Natural killer cell treated with Interleukin-12 subunit alpha and Interleukin-12 subunit beta and Interleukin-15 and Interleukin-18, amount 100 ng/mL, for 72 hours (primary cell): ENCODE data around the gene KLHL24. TPM values are rescaled to one million over a fixed set of nuclear protein-coding genes. Genes with fewer than 3 reads are reported as not detected.
A peak's percentile ranks its signal among the peaks of the same experiment; 100 is the strongest.
"Not testable (repeated sequence)": the region's sequence is repeated elsewhere in the genome, so short reads cannot be mapped to it uniquely, and the experiment has no call there.

Experiments used
- ATAC-seq, 2 donors: fragments of 150-1000 bp; cut with Tn5 transposase in 1 of 2; sonication (Bioruptor Pico), chemical (Tn5 transposase) in 1 of 2; 2 replicates each; pipeline ENCODE4 v1.10.0; 2021
- DNase-seq: peaks from one replicate; pipeline ENCODE4 v3.0.0; 2022; ENCODE audit warnings: low spot score
- H3K27ac Mint-ChIP-seq, 2 donors: 1 replicate in 1 of 2; 2 replicates in 1 of 2; pipeline ENCODE4 v1.8.0; 2022; ENCODE audit warnings: mixed read lengths in 2 of 2, mild to moderate bottlenecking in 1 of 2, moderate library complexity in 1 of 2
- H3K27me3 Mint-ChIP-seq, 2 donors: 1 replicate in 1 of 2; 2 replicates in 1 of 2; pipeline ENCODE4 v1.8.0; 2022; ENCODE audit warnings: mixed read lengths in 2 of 2
- H3K36me3 Mint-ChIP-seq: one replicate; pipeline ENCODE4 v1.8.0; 2022; ENCODE audit warnings: mixed read lengths
- H3K4me1 Mint-ChIP-seq, 2 donors: 1 replicate in 1 of 2; 2 replicates in 1 of 2; pipeline ENCODE4 v1.8.0; 2022; ENCODE audit warnings: low read depth in 2 of 2, mixed read lengths in 2 of 2, mild to moderate bottlenecking in 1 of 2
- H3K4me3 Mint-ChIP-seq: one replicate; pipeline ENCODE4 v1.8.0; 2022; ENCODE audit warnings: mixed read lengths
- H3K9me3 Mint-ChIP-seq: 2 replicates; pipeline ENCODE4 v1.8.0; 2022; ENCODE audit warnings: mixed read lengths
- total RNA-seq, 2 donors: library from RNA; stranded (reverse); gene quantifications; one replicate each; pipeline ENCODE4 v1.2.3, GENCODE V29; 2022

Gene KLHL24
- total RNA-seq, 2 donors from 2014 or later: 9.8 to 14.9 TPM

DNA sequence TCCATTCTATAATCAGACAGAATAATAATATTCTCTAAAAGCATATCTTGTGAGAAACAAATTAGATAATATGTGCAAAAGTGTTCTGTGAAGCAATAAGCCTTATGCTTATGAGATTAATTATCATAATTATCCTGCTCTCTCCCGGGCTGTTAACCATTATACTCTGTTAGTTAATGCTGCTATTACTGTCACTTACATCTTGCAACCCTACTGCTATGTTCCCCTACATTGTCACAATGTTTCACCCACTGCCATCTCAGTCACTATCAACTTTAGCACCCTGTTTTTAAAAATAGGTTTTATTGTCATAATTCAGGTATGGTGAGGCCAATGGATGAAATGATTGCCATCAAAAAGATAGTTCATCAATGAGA, 15.2 kb upstream of the KLHL24 start:
- no peaks in the 10 kb centered on the region for H3K36me3 Mint-ChIP-seq
- no peaks in the 10 kb centered on the region for H3K9me3 Mint-ChIP-seq
- H3K4me1 Mint-ChIP-seq: peaks cover 0 to 3% of the 10 kb centered on the region in 2 donors
- no peak overlapping the region for H3K4me3 Mint-ChIP-seq
- no peak overlapping the region for H3K27ac Mint-ChIP-seq
- peaks cover 0 to 4% of the 10 kb centered on the region in 2 donors for H3K27me3 Mint-ChIP-seq
- ATAC-seq (no peak), DNase-seq (no peak)

DNA sequence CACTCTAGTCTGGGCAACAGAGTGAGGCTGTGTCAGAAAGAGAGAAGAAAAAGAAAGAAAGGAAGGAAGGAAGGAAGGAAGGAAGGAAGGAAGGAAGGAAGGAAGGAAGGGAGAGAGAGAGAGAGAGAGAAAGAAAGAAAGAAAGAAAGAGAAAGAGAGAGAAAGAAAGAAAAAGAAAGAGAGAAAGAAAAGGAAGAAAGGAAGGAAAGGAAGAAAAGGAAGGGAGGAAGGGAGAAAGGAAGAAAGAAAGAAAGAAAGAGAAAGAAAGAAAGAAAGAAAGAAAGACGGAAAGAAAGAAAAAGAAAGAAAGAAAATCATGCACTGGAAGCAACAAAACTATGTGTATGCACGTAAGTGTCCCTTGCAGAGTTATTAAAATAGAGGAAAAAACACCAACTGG, 12.9 kb upstream of the KLHL24 start:
- H3K27me3 Mint-ChIP-seq, H3K36me3 Mint-ChIP-seq, H3K4me3 Mint-ChIP-seq, H3K9me3 Mint-ChIP-seq, H3K4me1 Mint-ChIP-seq, H3K27ac Mint-ChIP-seq, DNase-seq, ATAC-seq: not testable (repeated sequence)

DNA sequence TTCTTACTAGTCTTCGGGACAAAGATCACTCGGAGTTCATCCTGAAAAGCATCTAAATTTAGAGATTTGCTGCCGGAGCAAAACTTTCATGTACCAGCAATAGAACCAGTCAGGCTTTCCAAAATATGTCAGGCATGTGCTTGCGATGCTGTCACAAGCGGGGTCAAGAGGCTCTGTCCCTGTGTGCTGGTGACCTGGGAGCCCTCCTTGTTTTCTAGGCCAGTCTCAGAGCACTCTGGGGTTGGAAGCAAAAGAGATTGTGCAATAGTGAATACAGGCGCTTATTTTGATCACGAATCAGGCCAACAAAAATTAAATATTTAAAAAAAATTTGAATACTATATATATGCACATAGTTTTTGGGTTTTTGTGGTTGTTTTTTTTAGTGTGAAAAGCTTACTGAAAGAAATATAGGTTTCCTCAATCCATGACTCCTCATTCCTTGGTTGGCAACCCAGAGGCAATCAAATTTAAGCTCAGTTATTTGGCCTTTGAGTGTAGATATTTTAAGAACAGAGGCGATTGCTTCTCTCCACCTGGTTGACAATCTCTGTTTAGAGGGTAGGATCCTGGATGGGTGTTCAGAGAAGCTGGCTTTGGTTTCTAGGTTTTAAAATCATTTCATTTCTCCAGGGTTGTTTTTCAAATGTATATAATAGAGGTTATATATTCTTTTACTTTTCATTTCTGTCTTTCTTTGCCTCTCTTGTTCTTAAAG, 8.4 kb upstream of the KLHL24 start:
- peaks cover 0 to 11% of the 10 kb centered on the region in 2 donors for H3K27me3 Mint-ChIP-seq
- DNase-seq (no peak), ATAC-seq (no peak)
- no peak overlapping the region for H3K4me3 Mint-ChIP-seq
- no peaks in the 10 kb centered on the region for H3K9me3 Mint-ChIP-seq
- H3K36me3 Mint-ChIP-seq: no peaks in the 10 kb centered on the region
- H3K27ac Mint-ChIP-seq: no peak overlapping the region
- peaks cover 0 to 3% of the 10 kb centered on the region in 2 donors for H3K4me1 Mint-ChIP-seq

DNA sequence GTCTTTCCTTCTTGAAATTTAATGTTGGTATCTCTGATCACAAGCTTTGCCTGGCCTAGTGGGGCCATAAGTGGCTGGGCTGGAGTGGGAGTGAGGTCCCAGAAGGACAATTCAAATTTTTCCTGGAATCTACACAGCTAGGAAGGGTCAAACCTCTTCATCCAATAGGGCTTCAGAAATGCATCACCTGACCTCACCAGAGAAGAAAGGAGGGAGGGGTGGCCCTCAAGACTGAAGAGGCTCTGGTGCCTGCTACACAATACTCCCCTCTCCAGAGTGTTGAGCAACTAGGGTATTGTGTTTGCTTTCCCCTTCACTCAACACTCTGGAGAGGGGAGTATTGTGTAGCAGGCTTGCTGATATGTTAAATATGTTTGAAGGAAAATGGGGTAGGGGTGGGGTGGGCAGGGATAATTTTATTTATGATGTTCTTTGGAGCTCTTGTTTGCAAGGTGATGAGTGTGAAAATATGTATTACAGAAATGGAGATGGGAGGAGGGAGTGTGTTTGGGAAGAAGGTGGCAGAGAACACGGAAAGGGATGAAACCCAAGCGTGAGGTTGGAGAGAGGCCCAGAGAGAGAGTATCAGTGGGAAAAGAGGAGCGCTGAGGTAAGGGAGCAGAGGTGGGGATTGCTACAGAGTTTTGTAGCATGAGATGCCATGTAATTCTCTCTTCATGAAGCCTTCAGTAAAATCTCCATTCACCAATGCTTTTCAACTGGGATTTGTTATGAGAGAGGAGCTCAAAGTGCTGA, 5.7 kb upstream of the KLHL24 start:
- Mint-ChIP-seq H3K9me3 (no peaks in the 10 kb centered on the region), H3K4me3 (no peak overlapping the region), H3K4me1 (peaks cover under 1 to 7% of the 10 kb centered on the region in 2 donors), H3K36me3 (no peaks in the 10 kb centered on the region), H3K27me3 (peaks cover 0 to 7% of the 10 kb centered on the region in 2 donors), H3K27ac (no peak overlapping the region)
- DNase-seq: no peak
- ATAC-seq: no peak

DNA sequence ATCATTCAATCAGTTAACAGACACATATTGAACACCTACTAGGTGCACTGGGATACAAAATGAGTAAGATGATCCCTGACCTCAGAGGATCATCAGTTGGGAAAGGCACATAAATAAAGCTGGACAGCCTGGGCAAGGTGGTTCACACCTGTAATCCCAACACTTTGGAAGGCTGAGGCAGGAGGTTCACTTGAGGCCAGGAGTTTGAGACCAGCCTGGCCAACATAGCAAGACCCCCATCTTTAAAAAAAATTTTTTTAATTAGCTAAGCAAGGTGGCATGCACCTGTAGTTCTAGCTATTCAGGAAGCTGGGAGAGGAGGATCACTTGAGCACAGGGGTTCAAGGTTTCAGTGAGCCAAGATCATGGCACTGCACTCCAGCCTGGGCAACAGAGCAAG, 3.7 kb upstream of the KLHL24 start:
- H3K4me3 Mint-ChIP-seq: no peak overlapping the region
- ATAC-seq (no peak), DNase-seq (no peak)
- peaks cover 0 to 7% of the 10 kb centered on the region in 2 donors for H3K27me3 Mint-ChIP-seq
- H3K36me3 Mint-ChIP-seq: no peaks in the 10 kb centered on the region
- H3K27ac Mint-ChIP-seq: no peak overlapping the region
- H3K4me1 Mint-ChIP-seq: peaks cover 6 to 9% of the 10 kb centered on the region in 2 donors
- no peaks in the 10 kb centered on the region for H3K9me3 Mint-ChIP-seq

DNA sequence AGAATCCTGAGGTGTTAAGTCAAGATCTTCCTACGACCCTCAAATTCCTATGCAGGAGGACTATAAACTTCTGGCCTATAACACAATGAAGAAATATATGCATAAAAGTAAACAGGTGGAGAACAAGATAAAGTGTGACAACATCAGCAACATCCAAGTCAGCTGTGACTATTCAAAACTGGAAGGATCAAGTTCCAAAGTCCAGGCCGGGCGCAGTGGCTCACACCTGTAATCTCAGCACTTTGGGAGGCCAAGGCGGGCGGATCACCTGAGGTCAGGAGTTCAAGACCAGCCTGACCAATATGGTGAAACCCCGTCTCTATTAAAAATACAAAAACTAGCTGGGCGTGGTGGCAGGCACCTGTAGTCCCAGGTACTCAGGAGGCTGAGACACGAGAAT, 2.7 kb upstream of the KLHL24 start:
- not testable (repeated sequence) for H3K27ac Mint-ChIP-seq, H3K27me3 Mint-ChIP-seq, ATAC-seq, H3K36me3 Mint-ChIP-seq, H3K9me3 Mint-ChIP-seq, H3K4me3 Mint-ChIP-seq, DNase-seq
- H3K4me1 Mint-ChIP-seq: peaks cover 16 to 19% of the 10 kb centered on the region in 2 donors

DNA sequence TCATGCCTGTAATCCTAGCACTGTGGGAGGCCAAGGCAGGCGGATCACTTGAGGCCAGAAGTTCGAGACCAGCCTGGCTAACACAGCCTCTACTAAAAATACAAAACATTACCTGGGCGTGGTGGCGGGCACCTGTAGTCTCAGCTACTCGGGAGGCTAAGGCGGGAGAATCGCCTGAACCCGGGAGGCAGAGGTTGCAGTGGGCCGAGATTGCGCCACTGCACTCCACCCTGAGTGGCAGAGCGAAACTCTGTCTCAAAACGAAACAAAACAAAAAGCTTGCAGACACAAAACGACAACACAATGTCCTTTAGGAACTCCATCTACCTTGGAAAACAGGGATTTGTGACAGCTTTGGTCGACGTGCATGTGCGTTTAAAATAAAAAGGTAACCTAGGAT, 716 bp upstream of the KLHL24 start:
- Mint-ChIP-seq H3K4me3 (peak overlapping the region; percentile 85), H3K27me3 (peaks cover 0 to 3% of the 10 kb centered on the region in 2 donors), H3K9me3 (no peaks in the 10 kb centered on the region), H3K4me1 (peaks cover 17 to 26% of the 10 kb centered on the region in 2 donors), H3K27ac (peak overlapping the region; percentile 89 to 92), H3K36me3 (no peaks in the 10 kb centered on the region)
- ATAC-seq (no peak), DNase-seq (no peak)

DNA sequence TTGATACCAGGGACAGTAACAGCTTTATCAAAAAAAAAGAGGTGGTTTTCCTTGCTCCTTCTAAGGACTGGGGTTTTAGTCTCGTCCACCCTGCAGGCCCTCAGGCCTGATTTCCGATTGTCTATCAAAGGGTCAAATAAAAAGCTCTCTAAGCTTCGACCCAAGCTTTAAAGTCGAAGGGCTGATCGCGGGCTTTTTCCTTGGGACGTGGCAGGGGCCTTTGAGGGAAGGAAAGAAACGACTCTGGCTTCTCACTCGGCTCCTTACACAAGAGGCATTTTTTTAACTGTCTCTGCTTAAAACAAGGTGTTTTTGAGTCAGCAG, 354 bp upstream of the KLHL24 start:
- H3K27me3 Mint-ChIP-seq: no peaks in the 10 kb centered on the region
- peak overlapping the region; percentile 89 to 92 for H3K27ac Mint-ChIP-seq
- H3K36me3 Mint-ChIP-seq: no peaks in the 10 kb centered on the region
- DNase-seq: no peak
- H3K4me1 Mint-ChIP-seq: peaks cover 19 to 29% of the 10 kb centered on the region in 2 donors
- peak overlapping the region; percentile 85 for H3K4me3 Mint-ChIP-seq
- no peak for ATAC-seq
- H3K9me3 Mint-ChIP-seq: no peaks in the 10 kb centered on the region

DNA sequence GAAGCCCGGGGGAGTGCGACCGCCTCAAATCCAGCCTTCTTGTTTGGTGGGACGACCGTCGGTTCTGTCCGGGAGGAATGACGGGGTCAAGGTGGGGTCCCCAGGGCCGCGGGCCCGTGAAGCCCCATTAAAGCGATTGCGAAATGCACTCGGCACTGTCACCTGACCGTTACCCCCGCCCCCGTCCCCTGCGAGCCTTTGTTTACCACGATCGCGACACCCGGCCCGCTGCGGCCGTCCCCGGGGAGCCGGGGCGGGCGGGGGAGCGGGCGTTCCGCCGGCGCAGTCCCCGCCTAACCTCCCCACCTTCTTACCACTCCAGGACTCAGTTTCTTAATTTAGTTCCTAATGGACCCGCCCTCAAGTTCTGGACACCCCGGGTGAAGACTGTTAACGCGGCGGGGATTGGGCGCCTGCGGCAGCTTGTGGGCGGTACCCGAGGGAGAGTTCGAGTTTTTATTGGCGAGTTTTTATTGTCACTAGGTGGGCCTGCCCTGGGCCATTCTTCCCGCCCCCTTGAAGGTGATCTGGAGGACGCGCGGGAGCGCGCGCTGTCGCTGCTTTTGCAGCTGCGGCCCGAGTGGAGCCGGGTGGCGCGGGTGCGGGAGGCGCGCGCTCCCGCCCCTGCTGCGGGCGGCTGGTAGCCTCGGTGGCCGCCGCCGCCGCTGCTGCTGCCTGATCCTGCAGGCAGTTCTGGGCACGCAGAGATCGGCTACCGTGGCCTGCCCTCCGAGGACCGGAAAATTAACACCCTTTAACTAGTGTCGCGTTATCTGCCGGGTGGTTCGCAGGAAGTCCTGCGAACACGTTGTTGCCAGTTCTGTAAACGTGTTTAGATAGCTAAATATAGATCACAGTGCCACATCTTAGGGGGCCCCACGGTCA, 1.0 kb downstream of the KLHL24 start:
- Mint-ChIP-seq H3K36me3 (no peaks in the 10 kb centered on the region), H3K4me1 (peaks cover 21 to 32% of the 10 kb centered on the region in 2 donors), H3K9me3 (no peaks in the 10 kb centered on the region), H3K27ac (peak overlapping the region; percentile 89 to 92), H3K27me3 (no peaks in the 10 kb centered on the region), H3K4me3 (peak overlapping the region; percentile 91)
- peak; percentile 91 to 92 for ATAC-seq
- DNase-seq: peak; percentile 95

DNA sequence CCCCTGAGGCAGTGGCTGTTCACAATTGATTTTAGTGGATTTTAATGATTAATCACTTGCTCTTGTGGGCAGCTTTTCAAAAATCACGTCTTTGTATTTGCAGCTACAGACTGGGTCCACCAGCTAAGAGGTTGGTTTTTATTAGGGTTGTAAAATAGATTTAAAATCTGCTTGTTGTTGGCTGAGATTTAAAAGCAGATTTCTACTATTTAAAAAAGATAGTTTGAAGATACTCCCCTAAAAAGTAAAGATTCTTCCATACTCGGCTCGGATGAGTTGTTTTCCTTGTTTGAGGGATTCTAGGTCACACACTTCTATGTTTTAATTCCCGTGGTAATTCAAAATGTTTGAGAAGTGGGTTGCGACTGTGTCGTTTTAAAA, 1.7 kb downstream of the KLHL24 start:
- Mint-ChIP-seq H3K4me3 (peak overlapping the region; percentile 91), H3K4me1 (peaks cover 26 to 38% of the 10 kb centered on the region in 2 donors), H3K27ac (peak overlapping the region; percentile 89 to 92)

DNA sequence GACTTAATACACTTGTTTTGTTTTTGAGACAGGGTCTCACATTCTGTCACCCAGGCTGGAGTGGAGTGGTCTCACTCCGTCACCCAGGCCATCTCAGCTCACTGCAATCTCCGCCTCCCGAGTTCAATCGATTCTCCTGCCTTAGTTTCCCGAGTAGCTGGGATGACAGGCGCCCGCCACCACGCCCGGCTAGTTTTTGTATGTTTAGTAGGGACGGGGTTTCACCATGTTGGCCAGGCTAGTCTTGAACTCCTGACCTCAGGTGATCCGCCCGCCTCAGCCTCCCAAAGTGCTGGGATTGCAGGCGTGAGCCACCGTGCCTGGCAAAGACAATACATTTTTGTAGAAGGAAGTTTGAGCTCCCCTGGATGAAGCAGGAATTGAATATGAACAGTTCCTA, 2.2 kb downstream of the KLHL24 start:
- not testable (repeated sequence) for ATAC-seq, DNase-seq, H3K27me3 Mint-ChIP-seq, H3K9me3 Mint-ChIP-seq, H3K36me3 Mint-ChIP-seq
- peak overlapping the region; percentile 89 to 92 for H3K27ac Mint-ChIP-seq
- peak overlapping the region; percentile 91 for H3K4me3 Mint-ChIP-seq
- H3K4me1 Mint-ChIP-seq: peaks cover 26 to 40% of the 10 kb centered on the region in 2 donors

More for the DNA sequence above, 1.7 kb downstream of the KLHL24 start:
- ATAC-seq: no peak
- no peaks in the 10 kb centered on the region for H3K27me3 Mint-ChIP-seq
- H3K9me3 Mint-ChIP-seq: no peaks in the 10 kb centered on the region
- DNase-seq: no peak
- H3K36me3 Mint-ChIP-seq: no peaks in the 10 kb centered on the region

DNA sequence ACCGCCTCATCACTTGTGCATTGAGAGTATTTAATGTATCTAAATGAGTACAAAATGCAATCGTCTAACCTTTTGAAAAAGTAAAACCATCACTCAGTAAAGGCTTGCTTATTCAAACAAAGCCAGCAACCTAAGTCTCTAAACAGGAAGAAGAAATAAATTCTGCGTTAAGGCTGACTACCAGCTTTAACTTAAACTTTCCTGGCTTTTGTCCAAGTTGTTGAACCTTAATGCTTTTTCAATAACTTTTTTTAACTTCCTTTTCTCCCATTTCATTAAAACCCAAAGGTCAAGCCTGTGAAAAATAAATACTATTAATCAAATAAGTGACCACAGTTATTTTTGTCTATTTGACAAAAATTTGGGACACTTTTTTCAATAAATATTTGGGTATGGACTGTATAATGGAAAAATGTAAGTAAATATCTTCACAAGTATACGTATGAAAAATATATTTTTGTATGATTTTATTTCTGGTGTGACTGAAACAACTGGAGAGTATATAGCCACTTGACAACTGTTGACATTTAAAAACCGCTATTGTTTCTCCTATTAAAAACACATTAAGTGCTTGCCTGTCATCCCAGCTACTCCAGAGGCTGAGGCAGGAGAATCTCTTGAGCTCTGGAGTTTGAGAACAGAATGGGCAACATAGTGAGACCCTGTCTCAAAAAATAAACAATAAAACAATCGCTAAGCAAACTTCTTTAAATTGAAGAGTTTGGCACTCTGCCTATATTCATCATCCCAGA, 2.9 kb downstream of the KLHL24 start:
- DNase-seq: no peak
- ATAC-seq: no peak
- peaks cover 26 to 40% of the 10 kb centered on the region in 2 donors for H3K4me1 Mint-ChIP-seq
- no peaks in the 10 kb centered on the region for H3K9me3 Mint-ChIP-seq
- H3K27ac Mint-ChIP-seq: peak overlapping the region; percentile 89 to 92
- no peaks in the 10 kb centered on the region for H3K27me3 Mint-ChIP-seq
- H3K36me3 Mint-ChIP-seq: no peaks in the 10 kb centered on the region
- H3K4me3 Mint-ChIP-seq: peak overlapping the region; percentile 91

DNA sequence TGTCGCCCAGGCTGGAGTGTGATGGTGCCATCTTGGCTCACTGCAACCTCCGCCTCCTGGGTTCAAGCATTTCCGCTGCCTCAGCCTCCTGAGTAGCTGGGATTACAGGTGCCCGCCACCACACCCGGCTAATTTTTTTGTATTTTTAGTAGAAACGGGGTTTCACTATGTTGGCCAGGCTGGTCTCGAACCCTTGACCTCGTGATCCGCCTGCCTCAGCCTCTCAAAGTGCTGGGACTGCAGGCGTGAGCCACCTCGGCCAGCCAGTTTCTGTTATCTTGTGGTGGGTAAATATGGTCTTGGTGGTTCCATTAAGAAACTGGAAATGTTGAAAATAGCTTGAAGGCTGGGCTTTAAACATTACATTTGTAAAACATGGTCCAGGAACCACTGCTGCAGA, 5.2 kb downstream of the KLHL24 start:
- H3K27me3 Mint-ChIP-seq, H3K27ac Mint-ChIP-seq, DNase-seq, H3K9me3 Mint-ChIP-seq, ATAC-seq, H3K36me3 Mint-ChIP-seq, H3K4me3 Mint-ChIP-seq: not testable (repeated sequence)
- H3K4me1 Mint-ChIP-seq: peaks cover 19 to 30% of the 10 kb centered on the region in 2 donors
